ENCODE measurements around the gene RSRC2. TPM values are rescaled to one million over a fixed set of nuclear protein-coding genes. Genes with fewer than 3 reads are reported as not detected.

RSRC2 gene
- total RNA-seq, 4 donors from 2014 or later, result 44.2 to 97.9 (median 50.7) TPM

DNA sequence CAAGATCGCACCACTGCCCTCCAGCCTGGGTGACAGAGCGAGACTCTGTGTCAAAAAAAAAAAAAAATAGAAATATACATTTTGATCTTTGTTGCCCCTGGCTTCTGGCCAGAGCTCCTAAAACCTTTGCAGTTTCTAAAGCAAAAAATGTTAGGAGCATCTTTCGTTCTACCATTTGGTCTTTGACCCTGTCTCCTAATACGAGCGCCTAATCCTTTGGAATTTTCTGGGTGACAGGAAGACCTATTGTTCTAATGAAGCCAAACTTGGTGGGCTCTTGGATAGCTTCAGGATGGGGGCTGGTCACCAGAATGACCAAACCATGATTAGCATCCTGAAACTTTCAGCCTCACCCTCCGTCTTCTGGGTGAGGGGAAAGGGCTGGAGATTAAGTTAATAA, 72.0 kb downstream of the RSRC2 start:
- no peak for DNase-seq (ENCODE audit: low spot score in 2 of 2)
- 70 to 77% methylated on average over 6 of the region's 6 CpGs for WGBS, 2 donors
- intact Hi-C loops (cut with DNase I; ENCODE audit: low total_unique reads), result no loop called here
- no peak overlapping the region for H3K4me3 ChIP-seq (ENCODE audit: low read depth, poor library complexity, severe bottlenecking)
- TF ChIP-seq POLR2A (IDR thresholded peaks at IDR 0.05), result no peak
- TF ChIP-seq, protein P1, sequence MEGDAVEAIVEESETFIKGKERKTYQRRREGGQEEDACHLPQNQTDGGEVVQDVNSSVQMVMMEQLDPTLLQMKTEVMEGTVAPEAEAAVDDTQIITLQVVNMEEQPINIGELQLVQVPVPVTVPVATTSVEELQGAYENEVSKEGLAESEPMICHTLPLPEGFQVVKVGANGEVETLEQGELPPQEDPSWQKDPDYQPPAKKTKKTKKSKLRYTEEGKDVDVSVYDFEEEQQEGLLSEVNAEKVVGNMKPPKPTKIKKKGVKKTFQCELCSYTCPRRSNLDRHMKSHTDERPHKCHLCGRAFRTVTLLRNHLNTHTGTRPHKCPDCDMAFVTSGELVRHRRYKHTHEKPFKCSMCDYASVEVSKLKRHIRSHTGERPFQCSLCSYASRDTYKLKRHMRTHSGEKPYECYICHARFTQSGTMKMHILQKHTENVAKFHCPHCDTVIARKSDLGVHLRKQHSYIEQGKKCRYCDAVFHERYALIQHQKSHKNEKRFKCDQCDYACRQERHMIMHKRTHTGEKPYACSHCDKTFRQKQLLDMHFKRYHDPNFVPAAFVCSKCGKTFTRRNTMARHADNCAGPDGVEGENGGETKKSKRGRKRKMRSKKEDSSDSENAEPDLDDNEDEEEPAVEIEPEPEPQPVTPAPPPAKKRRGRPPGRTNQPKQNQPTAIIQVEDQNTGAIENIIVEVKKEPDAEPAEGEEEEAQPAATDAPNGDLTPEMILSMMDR (IDR thresholded peaks at IDR 0.05), result no peak

DNA sequence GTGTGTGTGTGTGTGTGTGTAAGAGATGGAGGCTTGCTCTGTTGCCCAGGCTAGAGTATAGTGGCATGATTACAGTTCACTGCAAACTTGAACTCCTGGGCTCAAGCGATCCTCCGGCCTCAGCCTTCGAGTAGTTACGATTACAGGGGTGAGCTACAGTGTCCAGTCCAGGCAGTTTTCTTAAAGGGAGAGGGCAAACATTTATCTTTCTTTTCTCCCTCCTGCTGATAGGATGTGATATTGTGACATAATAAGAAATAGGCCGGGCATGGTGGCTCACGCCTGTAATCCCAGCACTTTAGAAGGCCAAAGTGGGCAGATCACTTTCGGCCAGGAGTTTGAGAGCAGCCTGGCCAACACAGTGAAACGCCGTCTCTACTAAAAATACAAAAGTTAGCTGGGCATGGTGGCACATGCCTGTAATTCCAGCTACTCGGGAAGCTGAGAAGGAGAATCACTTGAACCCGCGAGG, 72.5 kb downstream of the RSRC2 start:
- TF ChIP-seq, protein P1 (IDR thresholded peaks at IDR 0.05), result no peak
- TF ChIP-seq POLR2A (IDR thresholded peaks at IDR 0.05), result no peak
- intact Hi-C loops (cut with DNase I; ENCODE audit: low total_unique reads), result no loop called here
- DNase-seq (ENCODE audit: low spot score in 2 of 2), result no peak
- 79 to 84% methylated on average over 12 of the region's 12 CpGs for WGBS, 2 donors
- no peak overlapping the region for H3K4me3 ChIP-seq (ENCODE audit: low read depth, poor library complexity, severe bottlenecking)

Other genes starting within 250 kb of the RSRC2 start
- gene CLIP1, start 104.3 kb downstream of the RSRC2 start, total RNA-seq, result 100 to 1,000 TPM; 118 to 164 (median 133) TPM
- 10 to 100 TPM; 22.7 to 27.1 (median 25.3) TPM for gene ZCCHC8, start 26.0 kb downstream of the RSRC2 start, total RNA-seq
- 10 to 100 TPM in 2 of 4 donors, 1 to 10 TPM in 2; 3.8 to 13.1 (median 10.4) TPM for gene KNTC1, start 313 bp upstream of the RSRC2 start, total RNA-seq
- gene HCAR2, start 176.4 kb upstream of the RSRC2 start, total RNA-seq, result 10 to 100 TPM; 18.3 to 47.2 (median 22.1) TPM
- gene HCAR3, start 189.9 kb upstream of the RSRC2 start, total RNA-seq, result 10 to 100 TPM in 2 of 4 donors, 1 to 10 TPM in 2; 3.5 to 15.6 (median 10.2) TPM
- under 1 TPM; 0.15 to 0.39 (median 0.18) TPM for gene HCAR1, start 203.9 kb upstream of the RSRC2 start, total RNA-seq
- gene DENR, start 225.9 kb upstream of the RSRC2 start, total RNA-seq, result 10 to 100 TPM; 22.1 to 30.4 (median 24.2) TPM
- under 1 TPM; 0.12 to 0.99 (median 0.85) TPM for gene CCDC62, start 247.6 kb upstream of the RSRC2 start, total RNA-seq